WI38 (cell line): ENCODE measurements around the gene KLC1.

Experiments used
- H3K4me3 ChIP-seq: 2 replicates; pipeline ENCODE4 v1.5.1; 2011; ENCODE audit warnings: low read depth, mild to moderate bottlenecking, control low read depth, low read length
- CTCF ChIP-seq: IDR thresholded peaks from 2 replicates; pipeline ENCODE4 v1.5.1; 2012; ENCODE audit warnings: low read depth, mild to moderate bottlenecking, control low read depth, low read length

Gene KLC1

DNA sequence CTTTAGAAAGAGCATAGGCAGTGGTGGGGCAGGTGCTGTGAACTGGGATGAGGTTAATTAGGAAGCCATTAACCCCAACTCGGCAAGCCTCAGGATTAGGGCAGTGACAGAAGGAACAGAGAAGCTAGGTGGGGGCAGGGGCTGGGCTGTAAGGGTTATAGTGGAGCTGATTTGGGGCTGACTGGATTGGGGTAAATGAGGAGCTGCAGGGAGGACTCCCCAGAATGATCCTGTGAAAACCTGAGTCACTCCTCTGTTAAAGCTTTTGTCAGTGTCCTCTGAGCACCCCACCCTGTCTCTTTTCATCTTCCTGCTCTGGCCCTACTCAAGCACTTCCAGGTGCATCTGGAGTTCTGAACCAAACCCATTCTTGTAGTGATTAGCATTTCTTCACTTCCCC is 4.4 kb downstream of the KLC1 start:
- H3K4me3 ChIP-seq, result no peak overlapping the region
- TF ChIP-seq CTCF, result no peak

- TF ChIP-seq CTCF, result no peak
- no peak overlapping the region for H3K4me3 ChIP-seq
Observed at GRCh38 chr14:103634156-103634555, 5.1 kb downstream of the KLC1 start.

DNA sequence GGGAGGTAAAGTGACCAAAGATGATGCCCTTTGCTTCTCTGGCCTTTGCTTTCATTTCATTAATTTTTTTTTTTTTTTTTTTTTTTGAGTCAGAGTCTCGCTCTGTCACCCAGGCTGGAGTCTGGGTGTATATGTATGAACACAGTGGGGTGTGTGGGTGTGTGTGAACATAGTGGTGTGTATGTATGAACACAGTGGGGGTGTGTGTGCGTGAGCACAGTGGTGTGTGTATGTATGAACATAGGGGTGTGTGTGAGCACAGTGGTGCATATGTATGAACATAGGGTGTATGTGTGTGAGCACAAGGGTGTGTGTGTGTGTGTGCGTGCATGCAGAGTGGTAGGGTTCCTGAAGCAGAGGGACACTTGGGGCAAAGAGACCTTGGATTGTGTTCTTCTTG is 9.6 kb downstream of the KLC1 start:
- no peak for TF ChIP-seq CTCF
- no peak overlapping the region for H3K4me3 ChIP-seq

DNA sequence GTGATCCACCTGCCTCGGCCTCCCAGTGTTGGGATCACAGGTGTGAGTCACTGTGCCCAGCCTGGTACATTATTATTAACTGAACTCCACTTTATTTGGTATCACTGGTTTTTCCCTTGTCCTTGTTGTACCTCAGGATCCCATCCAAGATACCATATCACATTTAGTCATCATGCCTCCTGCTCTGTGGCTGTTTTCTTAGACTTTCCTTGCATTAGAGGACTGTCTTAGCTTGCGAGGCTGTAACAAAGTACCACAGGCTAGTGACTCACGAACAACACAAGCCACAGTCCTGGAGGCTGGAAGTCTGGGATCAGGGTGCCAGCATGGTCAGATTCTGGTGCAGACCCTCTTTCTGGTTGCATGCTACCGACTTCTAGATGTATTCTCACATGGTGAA is 12.2 kb downstream of the KLC1 start:
- TF ChIP-seq CTCF, result no peak

DNA sequence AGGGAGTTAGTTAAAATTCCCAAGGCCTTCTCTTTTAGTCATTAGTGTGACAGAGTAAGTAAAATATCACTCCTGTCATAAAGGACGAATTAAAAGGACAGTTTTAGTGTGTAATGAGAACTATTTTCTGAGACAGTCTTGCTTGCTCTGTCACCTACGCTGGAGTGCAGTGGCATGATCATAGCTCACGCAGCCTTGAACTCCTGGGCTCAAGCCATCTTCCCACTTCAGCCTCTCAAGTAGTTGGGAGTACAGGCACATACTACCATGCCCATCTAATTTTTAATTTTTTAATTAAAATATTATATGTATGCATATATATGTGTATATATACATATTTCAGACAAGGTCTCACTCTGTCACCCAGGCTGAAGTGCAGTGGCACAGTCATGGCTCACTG is 17.2 kb downstream of the KLC1 start:
- H3K4me3 ChIP-seq, result no peak overlapping the region
- TF ChIP-seq CTCF, result no peak

More for the DNA sequence above, 12.2 kb downstream of the KLC1 start:
- no peak overlapping the region for H3K4me3 ChIP-seq

- no peak overlapping the region for H3K4me3 ChIP-seq
- TF ChIP-seq CTCF, result no peak
Observed at GRCh38 chr14:103649001-103649400, 20.0 kb downstream of the KLC1 start.

GRCh38 chr14:103650213-103650612 is 21.2 kb downstream of the KLC1 start:
- no peak overlapping the region for H3K4me3 ChIP-seq
- TF ChIP-seq CTCF, result no peak

DNA sequence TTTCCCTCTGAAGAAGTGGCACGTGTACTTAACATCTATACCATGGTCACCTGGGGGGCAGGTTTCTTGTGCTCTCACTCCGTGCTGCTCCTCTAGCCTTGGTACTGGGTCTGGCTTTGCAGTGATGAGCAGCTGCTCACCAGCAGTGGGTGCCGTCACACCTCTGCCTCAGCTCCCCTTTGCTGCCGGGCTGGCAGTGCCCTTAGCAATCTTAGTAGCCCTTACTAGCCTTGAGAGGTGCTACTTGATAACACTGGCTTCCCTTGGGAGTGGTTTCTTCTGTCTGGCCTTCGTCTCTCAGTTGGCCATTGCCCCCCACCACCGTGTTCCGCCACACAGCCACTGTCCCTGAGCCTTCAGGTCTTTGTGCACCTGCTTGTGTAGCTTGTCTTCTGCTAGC is 22.6 kb downstream of the KLC1 start:
- TF ChIP-seq CTCF, result no peak

More for the DNA sequence above, 22.6 kb downstream of the KLC1 start:
- no peak overlapping the region for H3K4me3 ChIP-seq
